Brain microvascular endothelial cell (primary cell): ENCODE results near the gene DUOX1.

Experiments
- DNase-seq: peaks from one replicate; pipeline ENCODE4 v3.0.0-alpha.2; 2020
- H3K27ac ChIP-seq: fragments of 250-450 bp; sonication (Bioruptor Pico); 2 replicates; pipeline ENCODE4 v1.5.1; 2020; ENCODE audit warnings: mild to moderate bottlenecking, moderate library complexity
- H3K27me3 ChIP-seq: fragments of 250-450 bp; sonication (Bioruptor Pico); replicated peaks from 2 replicates; pipeline ENCODE4 v1.5.1; 2020; ENCODE audit warnings: mild to moderate bottlenecking
- H3K36me3 ChIP-seq: fragments of 250-450 bp; sonication (Bioruptor Pico); replicated peaks from 2 replicates; pipeline ENCODE4 v1.5.1; 2020; ENCODE audit warnings: mild to moderate bottlenecking
- H3K4me3 ChIP-seq: 2 replicates; pipeline ENCODE4 v1.5.1; 2011; ENCODE audit warnings: low read depth, mild to moderate bottlenecking, control low read depth, low read length, moderate library complexity
- CTCF ChIP-seq: IDR thresholded peaks from 2 replicates; pipeline ENCODE4 v1.5.1; 2011; ENCODE audit warnings: low read depth, mild to moderate bottlenecking, moderate library complexity, low read length, control low read depth, inconsistent platforms; ENCODE audit errors: missing control alignments
- in situ Hi-C: cut with HindIII; loops from 2 replicates; pipeline ENCODE4 v1.10.0; 2017; ENCODE audit warnings: low sequenced_read_pairs, low pct_ligation_motif_present

Gene DUOX1

DNA sequence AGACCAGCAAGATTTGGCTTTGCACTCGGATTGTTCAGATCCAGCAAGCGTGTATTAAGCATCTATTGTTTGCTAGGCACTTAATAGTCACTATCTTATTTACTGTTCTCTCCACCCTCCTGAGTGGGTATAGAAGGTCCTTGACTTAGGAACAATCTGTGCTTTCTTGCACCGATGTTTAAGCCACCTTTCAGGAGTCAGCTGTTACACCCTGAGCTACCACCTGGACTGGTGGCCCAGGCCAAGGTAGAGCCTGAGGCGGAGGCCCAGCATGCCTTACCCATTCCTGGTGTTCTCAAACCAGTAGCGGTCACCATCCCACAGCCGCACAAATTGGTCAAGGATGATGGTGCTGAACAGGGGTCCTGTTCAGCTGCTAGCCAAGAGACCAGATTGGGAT is 10.0 kb downstream of the DUOX1 start:
- H3K27me3 ChIP-seq: peaks cover 14% of the 10 kb centered on the region
- no peaks in the 10 kb centered on the region for H3K36me3 ChIP-seq
- in situ Hi-C loops: no loop called here
- TF ChIP-seq CTCF: no peak
- DNase-seq: no peak
- H3K4me3 ChIP-seq: no peak overlapping the region
- no peak overlapping the region for H3K27ac ChIP-seq

- H3K4me3 ChIP-seq: no peak overlapping the region
- H3K27ac ChIP-seq: no peak overlapping the region
- no peaks in the 10 kb centered on the region for H3K36me3 ChIP-seq
- no peak for DNase-seq
- peaks cover 6% of the 10 kb centered on the region for H3K27me3 ChIP-seq
- no peak for TF ChIP-seq CTCF
- in situ Hi-C loops: no loop called here
Measured at GRCh38 chr15:45140557-45141250, 10.9 kb downstream of the DUOX1 start.

DNA sequence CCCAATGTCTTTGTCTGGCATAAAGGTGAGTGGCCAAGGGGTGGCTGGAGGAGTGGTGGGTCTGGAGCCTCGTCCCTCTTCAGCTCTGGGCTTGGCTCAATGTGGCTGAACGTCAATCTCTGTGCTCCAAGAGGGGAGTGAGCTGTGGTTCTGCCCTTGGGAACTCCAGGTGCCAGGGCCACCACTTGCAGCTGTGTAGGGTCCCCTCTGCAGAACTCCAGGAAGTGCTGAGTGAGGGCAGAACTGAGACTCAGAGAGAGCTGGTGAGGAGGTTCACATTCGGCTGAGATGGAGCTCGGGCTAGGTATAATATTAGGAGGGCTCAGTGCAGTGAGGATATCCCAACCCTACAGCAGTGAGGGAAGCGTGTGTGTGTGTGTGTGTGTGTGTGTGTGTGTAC is 11.6 kb downstream of the DUOX1 start:
- Histone ChIP-seq H3K27me3 (peaks cover 2% of the 10 kb centered on the region), H3K36me3 (no peaks in the 10 kb centered on the region), H3K27ac (no peak overlapping the region), H3K4me3 (no peak overlapping the region)
- in situ Hi-C loops: no loop called here
- DNase-seq: no peak
- TF ChIP-seq CTCF: no peak

DNA sequence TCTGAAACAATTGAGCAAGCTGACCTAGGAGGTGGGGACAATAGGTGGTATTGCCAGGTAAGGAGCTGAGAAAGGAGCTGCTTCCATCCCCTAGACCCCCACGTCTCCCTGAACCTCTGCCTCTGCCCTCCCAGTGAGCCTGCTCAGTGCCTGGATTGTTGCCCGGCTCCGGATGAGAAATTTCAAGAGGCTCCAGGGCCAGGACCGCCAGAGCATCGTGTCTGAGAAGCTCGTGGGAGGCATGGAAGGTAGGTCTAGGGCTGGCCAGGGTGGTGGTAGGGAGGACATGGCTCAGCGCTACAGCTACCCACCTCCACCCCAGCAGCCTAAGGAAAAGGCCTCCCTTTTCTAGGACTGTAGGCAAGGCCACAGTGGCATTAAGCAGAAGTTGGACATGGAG is 13.3 kb downstream of the DUOX1 start:
- no peak for TF ChIP-seq CTCF
- Histone ChIP-seq H3K27ac (no peak overlapping the region), H3K36me3 (no peaks in the 10 kb centered on the region), H3K27me3 (no peaks in the 10 kb centered on the region), H3K4me3 (no peak overlapping the region)
- DNase-seq: no peak
- in situ Hi-C loops: no loop called here

GRCh38 chr15:45143946-45144345 is 14.2 kb downstream of the DUOX1 start:
- H3K36me3 ChIP-seq: no peaks in the 10 kb centered on the region
- in situ Hi-C loops: no loop called here
- TF ChIP-seq CTCF: no peak

DNA sequence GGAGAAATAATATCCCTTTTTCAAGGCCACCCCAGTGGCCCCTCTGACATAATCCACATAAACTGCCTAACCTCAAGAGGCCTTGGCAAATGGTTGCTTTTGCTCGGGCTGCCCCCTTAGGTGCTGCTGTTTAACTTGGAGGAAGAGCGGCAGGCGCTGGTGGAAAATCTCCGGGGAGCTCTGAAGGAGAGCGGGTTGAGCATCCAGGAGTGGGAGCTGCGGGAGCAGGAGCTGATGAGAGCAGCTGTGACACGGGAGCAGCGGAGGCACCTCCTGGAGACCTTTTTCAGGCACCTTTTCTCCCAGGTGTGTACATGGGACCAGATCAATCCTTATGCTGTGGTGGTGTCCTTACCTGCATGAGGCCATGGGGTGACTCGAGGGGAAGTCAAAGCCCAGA is 15.0 kb downstream of the DUOX1 start:
- H3K4me3 ChIP-seq: no peak overlapping the region
- DNase-seq: no peak
- no peak overlapping the region for H3K27ac ChIP-seq
- no peaks in the 10 kb centered on the region for H3K27me3 ChIP-seq
- in situ Hi-C loops: no loop called here
- H3K36me3 ChIP-seq: no peaks in the 10 kb centered on the region
- no peak for TF ChIP-seq CTCF

More at GRCh38 chr15:45143946-45144345, 14.2 kb downstream of the DUOX1 start:
- no peaks in the 10 kb centered on the region for H3K27me3 ChIP-seq
- no peak for DNase-seq
- H3K27ac ChIP-seq: no peak overlapping the region
- H3K4me3 ChIP-seq: no peak overlapping the region
